Measurements from ENCODE around the gene MYMX.

DNA sequence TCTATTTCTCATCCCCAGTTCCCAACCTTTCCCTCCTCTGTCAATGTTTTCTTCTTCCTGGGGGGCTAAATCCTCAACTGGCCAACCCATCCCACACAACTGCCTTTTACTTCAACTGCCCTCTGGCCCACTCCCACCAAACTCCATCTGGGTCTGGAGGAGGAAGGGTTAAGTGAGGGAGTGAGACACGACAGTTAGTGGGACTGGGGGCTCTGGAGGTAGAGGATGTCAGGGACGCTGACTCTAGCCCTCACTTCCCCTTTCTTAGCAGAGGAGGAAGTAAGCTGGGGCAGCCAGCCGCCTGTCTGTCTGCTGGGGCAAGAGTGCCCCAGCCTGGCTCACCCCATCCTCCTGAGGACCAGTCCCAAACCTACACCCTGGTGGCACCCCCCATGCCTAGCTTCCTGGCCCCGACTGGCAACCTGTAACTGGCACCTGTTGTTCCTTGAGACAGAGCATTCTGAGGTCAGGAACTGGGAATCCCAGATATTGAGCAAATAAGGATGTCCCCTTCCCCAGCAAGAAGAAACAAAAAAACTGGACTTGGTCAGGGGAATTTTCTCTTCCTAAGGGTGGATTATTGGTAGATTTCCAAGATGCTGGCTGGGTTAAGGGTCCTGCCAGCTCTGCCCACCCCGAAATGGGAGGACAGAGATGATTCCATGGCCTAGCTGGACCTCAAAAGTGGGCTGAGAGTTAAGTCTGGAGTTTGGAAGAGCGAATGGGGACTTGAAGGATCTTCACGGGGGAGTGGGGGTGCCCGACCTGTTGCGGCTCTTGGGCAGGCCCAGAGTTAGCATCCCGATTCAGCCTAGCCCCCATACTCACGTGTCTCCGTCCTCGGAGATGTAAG, 47.7 kb downstream of the MYMX start:
- TF ChIP-seq, protein P1, sequence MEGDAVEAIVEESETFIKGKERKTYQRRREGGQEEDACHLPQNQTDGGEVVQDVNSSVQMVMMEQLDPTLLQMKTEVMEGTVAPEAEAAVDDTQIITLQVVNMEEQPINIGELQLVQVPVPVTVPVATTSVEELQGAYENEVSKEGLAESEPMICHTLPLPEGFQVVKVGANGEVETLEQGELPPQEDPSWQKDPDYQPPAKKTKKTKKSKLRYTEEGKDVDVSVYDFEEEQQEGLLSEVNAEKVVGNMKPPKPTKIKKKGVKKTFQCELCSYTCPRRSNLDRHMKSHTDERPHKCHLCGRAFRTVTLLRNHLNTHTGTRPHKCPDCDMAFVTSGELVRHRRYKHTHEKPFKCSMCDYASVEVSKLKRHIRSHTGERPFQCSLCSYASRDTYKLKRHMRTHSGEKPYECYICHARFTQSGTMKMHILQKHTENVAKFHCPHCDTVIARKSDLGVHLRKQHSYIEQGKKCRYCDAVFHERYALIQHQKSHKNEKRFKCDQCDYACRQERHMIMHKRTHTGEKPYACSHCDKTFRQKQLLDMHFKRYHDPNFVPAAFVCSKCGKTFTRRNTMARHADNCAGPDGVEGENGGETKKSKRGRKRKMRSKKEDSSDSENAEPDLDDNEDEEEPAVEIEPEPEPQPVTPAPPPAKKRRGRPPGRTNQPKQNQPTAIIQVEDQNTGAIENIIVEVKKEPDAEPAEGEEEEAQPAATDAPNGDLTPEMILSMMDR (IDR thresholded peaks at IDR 0.05): no peak
- no peak for TF ChIP-seq POLR2A (IDR thresholded peaks at IDR 0.05)
